Tibial nerve (tissue), 4 donors: ENCODE measurements around the gene HILPDA. TPM values are rescaled to one million over a fixed set of nuclear protein-coding genes. Genes with fewer than 3 reads are reported as not detected.

Experiments used
- DNase-seq, 2 donors: peaks; one replicate each; pipeline ENCODE4 v3.0.0-alpha.2; 2019; ENCODE audit warnings: low spot score in 2 of 2
- H3K27ac ChIP-seq, 4 donors: fragments of 200-600 bp; sonication (generic) in 3 of 4; one replicate each; pipeline ENCODE4 v1.5.1; 2017 to 2019; ENCODE audit warnings: mild to moderate bottlenecking in 1 of 4
- H3K27me3 ChIP-seq, 2 donors: fragments of 200-600 bp; sonication (generic) in 1 of 2; one replicate each; pipeline versions ENCODE4 v1.5.1 to v1.6.0; 2017 to 2019
- H3K36me3 ChIP-seq, 3 donors: fragments of 200-600 bp; sonication (generic); one replicate each; pipeline ENCODE4 v1.5.1; 2018 to 2019
- H3K4me1 ChIP-seq, 4 donors: fragments of 200-600 bp; sonication (generic) in 3 of 4; one replicate each; pipeline ENCODE4 v1.5.1; 2017 to 2019
- H3K4me3 ChIP-seq, 4 donors: fragments of 200-600 bp; sonication (generic) in 3 of 4; one replicate each; pipeline ENCODE4 v1.5.1; 2017 to 2019; ENCODE audit warnings: mild to moderate bottlenecking in 1 of 4, moderate library complexity in 1 of 4
- H3K9me3 ChIP-seq, 4 donors: fragments of 200-600 bp; sonication (generic) in 3 of 4; one replicate each; pipeline ENCODE4 v1.5.1; 2017 to 2019
- EP300 ChIP-seq, 2 donors: sonication (generic); formaldehyde crosslinking; IDR thresholded peaks; one replicate each; pipeline ENCODE4 v1.6.1; 2017; ENCODE audit warnings: antibody characterized with exemption in 2 of 2, mild to moderate bottlenecking in 1 of 2
- POLR2A ChIP-seq, 2 donors: fragments of 450-650 bp; IDR thresholded peaks; one replicate each; pipeline ENCODE4 v1.6.1; 2017; ENCODE audit warnings: antibody characterized with exemption in 2 of 2, mild to moderate bottlenecking in 2 of 2, moderate library complexity in 2 of 2
- WGBS, 2 donors: methylation state at CpG; one replicate each; pipeline ENCODE4 v1.1.5; 2018; 5-methylcytosine and 5-hydroxymethylcytosine counted together
- total RNA-seq, 4 donors: library from RNA; depleted of rRNA; stranded (reverse); fragments of >200 nt; gene quantifications; one replicate each; pipeline ENCODE4 v1.1.0, GENCODE V29; 2016
- TF ChIP-seq, protein P1 (sequence below), 5 experiments: fragments of 200-600 bp in 3 of 5; fragments of 450-650 bp in 2 of 5; sonication (generic) in 3 of 5; IDR thresholded peaks; one replicate each; pipeline ENCODE4 v1.5.1; 2016 to 2019; ENCODE audit warnings: antibody characterized with exemption in 5 of 5, mild to moderate bottlenecking in 3 of 5, moderate library complexity in 2 of 5

The HILPDA gene
- total RNA-seq, 4 donors from 2014 or later = 32.4 to 64.2 (median 38.3) TPM

- 20 to 22% methylated on average over 17 to 23 of the region's 25 CpGs for WGBS, 2 donors
These were observed 46.7 kb upstream of the HILPDA start for GRCh38 chr7:128408709-128409595.

GRCh38 chr7:128409596-128410450, 45.9 kb upstream of the HILPDA start, which contains the start of gene IMPDH1:
IMPDH1 (minus strand) TSS chr7:128409982; CDS start chr7:128409901, 81 bp downstream.
- peaks cover 0 to 4% (median 0%) of the 10 kb centered on the region in 4 donors for H3K9me3 ChIP-seq
- peak; percentile 87 for DNase-seq
- H3K4me1 ChIP-seq = peaks cover 0 to 50% (median 30%) of the 10 kb centered on the region in 4 donors
- 1% methylated on average over 15 to 68 of the region's 87 CpGs for WGBS, 2 donors
- peak within 1 kb of the TSS; percentile 81 to 96 (median 89) for H3K27ac ChIP-seq
- TF ChIP-seq POLR2A (IDR thresholded peaks at IDR 0.05) (peak; percentile 23 to 75), EP300 (IDR thresholded peaks at IDR 0.05) (peak in 1 of 2 donors; percentile 81)
- TF ChIP-seq, protein P1, sequence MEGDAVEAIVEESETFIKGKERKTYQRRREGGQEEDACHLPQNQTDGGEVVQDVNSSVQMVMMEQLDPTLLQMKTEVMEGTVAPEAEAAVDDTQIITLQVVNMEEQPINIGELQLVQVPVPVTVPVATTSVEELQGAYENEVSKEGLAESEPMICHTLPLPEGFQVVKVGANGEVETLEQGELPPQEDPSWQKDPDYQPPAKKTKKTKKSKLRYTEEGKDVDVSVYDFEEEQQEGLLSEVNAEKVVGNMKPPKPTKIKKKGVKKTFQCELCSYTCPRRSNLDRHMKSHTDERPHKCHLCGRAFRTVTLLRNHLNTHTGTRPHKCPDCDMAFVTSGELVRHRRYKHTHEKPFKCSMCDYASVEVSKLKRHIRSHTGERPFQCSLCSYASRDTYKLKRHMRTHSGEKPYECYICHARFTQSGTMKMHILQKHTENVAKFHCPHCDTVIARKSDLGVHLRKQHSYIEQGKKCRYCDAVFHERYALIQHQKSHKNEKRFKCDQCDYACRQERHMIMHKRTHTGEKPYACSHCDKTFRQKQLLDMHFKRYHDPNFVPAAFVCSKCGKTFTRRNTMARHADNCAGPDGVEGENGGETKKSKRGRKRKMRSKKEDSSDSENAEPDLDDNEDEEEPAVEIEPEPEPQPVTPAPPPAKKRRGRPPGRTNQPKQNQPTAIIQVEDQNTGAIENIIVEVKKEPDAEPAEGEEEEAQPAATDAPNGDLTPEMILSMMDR (IDR thresholded peaks at IDR 0.05) = peak in 1 of 5 experiments; percentile 30
- H3K4me3 ChIP-seq = peak within 1 kb of the TSS; percentile 63 to 72 (median 66)
- H3K27me3 ChIP-seq = no peaks in the 10 kb centered on the region
- no peaks in the 10 kb centered on the region for H3K36me3 ChIP-seq

More at GRCh38 chr7:128408709-128409595, 46.7 kb upstream of the HILPDA start:
- peak overlapping the region; percentile 63 to 72 (median 66) for H3K4me3 ChIP-seq
- TF ChIP-seq, protein P1 (IDR thresholded peaks at IDR 0.05) = no peak
- no peak for TF ChIP-seq POLR2A (IDR thresholded peaks at IDR 0.05)
- TF ChIP-seq EP300 (IDR thresholded peaks at IDR 0.05) = no peak
- H3K9me3 ChIP-seq = peaks cover 0 to 4% (median 0%) of the 10 kb centered on the region in 4 donors
- H3K4me1 ChIP-seq = peaks cover 0 to 59% (median 37%) of the 10 kb centered on the region in 4 donors
- H3K27ac ChIP-seq = peak overlapping the region; percentile 81 to 96 (median 89)
- no peaks in the 10 kb centered on the region for H3K27me3 ChIP-seq
- no peaks in the 10 kb centered on the region for H3K36me3 ChIP-seq
- DNase-seq = peak in 1 of 2 donors; percentile 39

GRCh38 chr7:128410451-128410753, 45.3 kb upstream of the HILPDA start:
- peaks cover 0 to 4% (median 0%) of the 10 kb centered on the region in 4 donors for H3K9me3 ChIP-seq
- H3K4me3 ChIP-seq = peak overlapping the region; percentile 63 to 72 (median 66)
- H3K36me3 ChIP-seq = no peaks in the 10 kb centered on the region
- no peak for TF ChIP-seq EP300 (IDR thresholded peaks at IDR 0.05)
- TF ChIP-seq, protein P1 (IDR thresholded peaks at IDR 0.05) = no peak
- TF ChIP-seq POLR2A (IDR thresholded peaks at IDR 0.05) = no peak
- peak overlapping the region; percentile 81 to 96 (median 89) for H3K27ac ChIP-seq
- WGBS, 2 donors = 4 to 9% methylated on average over 6 of the region's 6 CpGs
- H3K27me3 ChIP-seq = no peaks in the 10 kb centered on the region
- peaks cover 0 to 44% (median 25%) of the 10 kb centered on the region in 4 donors for H3K4me1 ChIP-seq
- DNase-seq = no peak

GRCh38 chr7:128415217-128415785, 40.4 kb upstream of the HILPDA start:
- Histone ChIP-seq H3K27me3 (no peaks in the 10 kb centered on the region), H3K9me3 (peaks cover 0 to 4% (median 0%) of the 10 kb centered on the region in 4 donors), H3K36me3 (no peaks in the 10 kb centered on the region), H3K4me3 (no peak overlapping the region), H3K4me1 (peaks cover 0 to 8% (median 0%) of the 10 kb centered on the region in 4 donors), H3K27ac (no peak overlapping the region)
- no peak for DNase-seq
- WGBS, 2 donors = 59 to 63% methylated on average over 4 of the region's 4 CpGs
- TF ChIP-seq EP300 (IDR thresholded peaks at IDR 0.05) (no peak), POLR2A (IDR thresholded peaks at IDR 0.05) (no peak)
- TF ChIP-seq, protein P1 (IDR thresholded peaks at IDR 0.05) = no peak
